HG02840 (cell line): ENCODE results near the gene PEMT.
"Not testable (repeated sequence)": the region's sequence is repeated elsewhere in the genome, so short reads cannot be mapped to it uniquely, and the experiment has no call there.

Source experiments
- ATAC-seq: cut with Tn5 transposase; IDR thresholded peaks from one replicate; pipeline ENCODE4 v1.9.1; 2021; ENCODE audit warnings: mild to moderate bottlenecking, moderate library complexity, moderate number of reproducible peaks; ENCODE audit not compliant: unreplicated experiment, low FRiP score

The PEMT gene, protein sequence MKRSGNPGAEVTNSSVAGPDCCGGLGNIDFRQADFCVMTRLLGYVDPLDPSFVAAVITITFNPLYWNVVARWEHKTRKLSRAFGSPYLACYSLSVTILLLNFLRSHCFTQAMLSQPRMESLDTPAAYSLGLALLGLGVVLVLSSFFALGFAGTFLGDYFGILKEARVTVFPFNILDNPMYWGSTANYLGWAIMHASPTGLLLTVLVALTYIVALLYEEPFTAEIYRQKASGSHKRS

DNA sequence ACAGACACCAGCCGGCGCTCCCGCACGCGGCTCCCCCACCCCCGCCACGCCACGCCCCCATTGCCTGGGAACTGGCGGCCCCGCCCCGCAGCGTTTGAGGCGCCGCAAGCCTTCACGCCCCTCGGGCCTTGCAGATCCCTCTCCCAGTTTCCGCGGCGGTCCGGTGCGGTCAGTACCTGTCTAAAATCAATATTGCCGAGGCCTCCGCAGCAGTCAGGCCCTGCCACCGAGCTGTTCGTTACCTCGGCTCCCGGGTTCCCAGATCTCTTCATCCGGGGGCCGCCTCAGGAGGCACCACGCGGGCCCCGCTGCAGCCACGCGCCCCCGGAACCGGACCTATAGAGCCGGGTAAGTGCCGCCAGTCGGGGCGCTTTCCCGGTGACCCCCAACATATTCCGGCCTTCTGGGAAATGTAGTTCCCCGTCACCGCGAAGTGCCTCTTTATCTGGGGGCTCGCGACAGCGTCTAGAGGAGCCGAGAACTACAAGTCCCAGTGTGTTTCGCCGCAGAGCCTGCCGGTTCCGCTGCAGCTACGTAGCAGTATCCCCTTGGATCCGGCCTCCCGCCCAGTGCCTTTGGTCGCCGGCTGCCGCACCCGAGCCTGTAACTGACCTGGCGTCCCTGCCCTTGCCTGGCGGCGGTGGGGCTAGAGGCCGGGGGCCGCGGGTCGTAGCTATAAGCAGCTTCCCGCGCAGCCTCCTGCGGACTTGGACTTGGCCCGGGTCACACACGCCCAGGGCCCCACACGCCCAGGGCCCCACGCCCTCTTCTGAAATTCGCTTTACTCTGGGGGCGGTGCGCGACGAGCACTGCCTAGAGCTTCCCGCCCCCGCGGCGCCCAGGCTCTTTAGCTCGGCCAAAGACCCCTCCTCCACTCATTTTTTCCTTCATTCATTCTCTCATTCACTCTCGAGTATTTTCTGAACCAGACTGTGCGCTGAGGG, at the start of gene PEMT:
TSS of gene PEMT (minus strand) at position 354 of the 944 bp plus-strand sequence. CDS start at position 272, 82 bp downstream.
- peak; percentile 92 for ATAC-seq

DNA sequence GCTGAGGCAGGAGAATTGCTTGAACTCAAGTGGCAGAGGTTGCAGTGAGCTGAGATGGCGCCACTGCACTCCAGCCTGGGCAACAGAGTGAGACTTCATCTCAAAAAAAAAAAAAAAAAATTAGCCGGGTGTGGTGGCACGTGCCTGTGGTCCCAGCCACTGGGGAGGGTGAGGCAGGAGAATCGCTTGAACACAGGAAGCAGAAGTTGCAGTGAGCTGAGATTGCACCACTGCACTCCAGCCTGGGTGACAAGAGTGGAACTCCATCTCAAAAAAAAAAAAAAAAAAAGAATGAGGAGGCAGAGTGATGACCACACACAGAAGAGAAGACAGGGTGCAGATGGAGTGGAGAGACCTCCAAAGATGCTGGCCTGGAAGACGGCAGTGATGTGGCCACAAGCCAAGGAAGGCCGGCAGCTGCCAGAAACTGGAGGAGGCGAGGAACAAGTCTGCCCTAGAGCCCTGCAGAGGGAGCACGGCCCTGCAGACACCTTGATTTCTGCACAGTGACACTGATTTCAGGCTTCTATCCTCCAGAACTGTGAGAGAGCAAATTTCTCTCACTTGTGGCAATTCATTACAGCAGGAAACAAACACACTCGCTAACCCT, 48.3 kb upstream of the PEMT start:
- not testable (repeated sequence) for ATAC-seq

DNA sequence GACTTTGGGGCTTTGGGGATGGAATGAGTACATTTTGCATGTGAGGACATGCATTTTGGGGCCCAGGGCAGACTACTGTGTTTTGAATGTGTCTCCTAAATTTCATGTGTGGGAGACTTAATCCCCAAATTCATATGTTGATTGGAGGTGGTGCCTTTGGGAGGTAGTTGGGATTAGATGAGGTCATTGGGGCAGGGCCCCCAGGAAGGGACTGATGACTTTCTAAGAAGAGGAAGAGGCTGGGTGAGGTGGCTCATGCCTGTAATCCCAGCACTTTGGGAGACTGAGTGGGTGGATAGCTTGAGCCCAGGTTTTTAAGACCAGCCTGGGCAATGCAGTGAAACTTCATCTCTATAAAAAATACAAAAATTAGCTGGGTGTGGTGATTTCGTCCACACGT, 47.0 kb upstream of the PEMT start:
- no peak for ATAC-seq

DNA sequence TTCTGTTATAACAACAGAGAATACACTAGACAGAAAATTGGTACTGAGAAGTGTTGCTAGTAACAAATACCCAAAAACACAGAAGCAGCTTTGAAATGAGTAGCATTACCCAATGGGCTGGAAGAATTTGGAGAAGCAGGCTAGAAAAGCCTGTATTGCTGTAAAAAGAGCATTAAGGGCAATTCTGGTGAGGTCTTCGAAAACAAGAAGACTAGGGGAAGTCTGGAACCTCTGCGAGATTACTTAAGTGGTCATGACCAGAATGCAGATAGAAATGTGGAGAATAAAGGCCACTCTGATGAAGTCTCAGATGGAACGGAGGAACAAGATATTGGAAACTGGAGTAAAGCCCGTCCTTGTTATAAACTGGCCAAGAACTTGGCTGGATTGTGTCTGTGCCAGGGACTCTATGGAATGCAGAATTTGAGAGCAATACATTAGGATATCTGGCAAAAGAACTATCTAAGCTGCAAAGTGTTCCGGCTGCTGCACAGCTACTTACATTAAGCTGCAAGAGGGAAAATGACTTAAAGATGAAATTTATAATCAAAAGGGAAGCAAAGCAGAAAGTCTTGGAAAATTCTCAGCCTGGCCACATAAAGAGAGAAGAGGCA, 44.9 kb upstream of the PEMT start:
- ATAC-seq, result no peak

DNA sequence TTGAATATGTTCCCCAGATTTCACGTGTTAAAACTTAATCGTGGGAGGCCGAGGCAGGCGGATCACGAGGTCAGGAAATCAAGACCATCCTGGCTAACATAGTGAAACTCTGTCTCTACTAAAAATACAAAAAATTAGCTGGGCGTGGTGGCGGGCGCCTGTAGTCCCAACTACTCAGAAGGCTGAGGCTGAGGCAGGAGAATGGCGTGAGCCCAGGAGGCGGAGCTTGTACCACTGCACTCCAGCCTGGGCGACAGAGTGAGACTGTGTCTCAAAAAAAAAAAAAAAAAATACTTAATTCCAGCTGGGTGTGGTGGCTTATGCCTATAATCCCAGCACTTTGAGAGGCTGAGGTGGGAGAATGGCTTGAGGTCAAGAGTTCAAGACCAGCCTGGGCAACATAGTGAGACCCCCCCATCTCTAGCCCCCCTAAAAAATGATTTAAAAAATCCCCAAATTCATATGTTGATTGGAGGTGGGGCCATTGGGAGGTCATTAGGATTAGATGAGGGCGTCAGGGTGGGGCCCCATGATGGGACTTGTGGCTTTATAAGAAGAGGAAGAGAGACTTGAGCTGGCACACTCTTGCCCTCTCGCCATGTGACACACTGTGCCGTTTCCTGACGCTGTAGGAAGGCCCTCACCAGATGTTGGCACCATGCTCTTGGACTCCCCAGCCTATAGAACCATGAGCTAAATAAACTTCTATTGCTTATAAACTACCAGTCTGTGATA, 44.2 kb upstream of the PEMT start:
- not testable (repeated sequence) for ATAC-seq

DNA sequence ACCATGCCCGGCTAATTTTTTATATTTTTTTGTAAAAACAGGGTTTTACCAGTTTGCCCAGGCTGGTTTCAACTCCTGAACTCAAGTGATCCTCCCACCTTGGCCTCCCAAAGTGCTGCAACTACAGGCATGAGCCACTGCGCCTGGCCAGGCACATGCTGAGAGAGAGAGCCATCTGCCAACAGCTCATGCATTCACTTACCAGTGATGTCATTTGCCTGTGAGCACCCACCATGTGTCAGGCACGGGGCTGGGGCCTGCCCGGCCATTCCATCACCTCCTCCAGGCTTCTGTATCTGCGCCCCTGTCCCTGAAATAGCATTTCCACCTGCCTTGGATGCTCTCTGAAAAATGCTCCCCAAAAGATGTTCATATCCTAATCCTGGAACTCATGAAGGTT, 43.6 kb upstream of the PEMT start:
- no peak for ATAC-seq

DNA sequence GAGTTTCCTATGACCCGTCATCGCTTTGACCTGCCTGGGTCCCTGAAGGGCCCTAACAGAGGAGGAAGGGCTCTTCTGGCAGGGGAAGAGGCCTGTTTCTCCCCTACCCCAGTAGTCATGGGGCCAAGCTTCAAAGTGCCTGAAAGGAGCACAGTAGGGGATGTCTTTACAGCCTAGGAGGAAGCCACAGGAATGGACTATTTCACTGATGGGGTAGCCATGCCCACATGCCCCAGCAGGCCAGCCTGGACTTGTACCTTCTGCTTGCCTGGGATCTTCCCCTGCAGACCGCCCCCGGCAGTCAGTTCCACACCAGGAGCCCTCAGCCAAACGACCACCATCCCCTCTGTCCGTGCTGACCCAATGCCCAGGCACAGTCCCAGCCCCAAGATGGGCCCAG, 41.8 kb upstream of the PEMT start:
- ATAC-seq, result no peak

DNA sequence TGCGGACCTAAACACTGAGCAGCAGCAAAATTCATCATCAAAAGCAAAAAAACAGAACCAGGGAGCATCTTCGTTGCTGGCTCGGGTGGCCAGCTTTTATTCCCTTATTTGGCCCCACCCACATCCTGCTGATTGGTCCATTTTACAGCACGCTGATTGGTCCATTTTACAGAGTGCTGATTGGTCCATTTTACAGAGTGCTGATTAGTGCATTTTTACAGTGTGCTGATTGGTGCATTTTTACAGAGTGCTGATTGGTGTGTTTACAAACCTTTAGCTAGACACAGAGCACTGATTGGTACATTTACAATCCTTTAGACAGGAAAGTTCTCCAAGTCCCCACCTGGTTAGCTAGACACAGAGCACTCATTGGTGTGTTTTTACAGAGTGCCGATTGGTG, 41.2 kb upstream of the PEMT start:
- not testable (repeated sequence) for ATAC-seq

DNA sequence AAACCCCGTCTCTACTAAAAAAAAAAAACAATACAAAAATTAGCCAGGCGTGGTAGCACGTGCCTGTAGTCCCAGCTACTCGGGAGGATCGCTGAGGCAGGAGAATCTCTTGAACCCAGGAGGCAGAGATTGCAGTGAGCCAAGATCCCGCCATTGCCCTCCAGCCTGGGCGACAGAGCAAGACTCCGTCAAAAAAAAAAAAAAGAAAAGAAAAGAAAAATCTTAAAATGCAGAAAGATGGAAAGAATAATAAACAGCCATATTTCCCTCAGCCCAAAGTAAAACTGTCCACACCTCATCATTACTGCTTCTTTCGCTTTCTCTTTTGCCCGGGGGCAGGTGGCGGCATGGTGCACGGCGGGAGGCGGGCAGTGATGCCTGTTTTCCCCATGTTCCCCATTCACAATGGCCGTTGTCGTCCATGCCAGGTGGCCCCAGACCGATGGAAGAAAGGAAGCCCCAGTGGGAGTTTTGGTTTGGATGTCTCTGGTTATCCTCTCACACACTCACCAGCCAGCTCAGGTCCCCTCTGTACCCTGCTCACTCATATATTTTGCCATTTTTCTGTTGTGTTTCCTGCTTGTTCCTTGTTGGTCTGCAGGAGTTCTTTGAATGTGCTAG, 37.0 kb upstream of the PEMT start:
- no peak for ATAC-seq

DNA sequence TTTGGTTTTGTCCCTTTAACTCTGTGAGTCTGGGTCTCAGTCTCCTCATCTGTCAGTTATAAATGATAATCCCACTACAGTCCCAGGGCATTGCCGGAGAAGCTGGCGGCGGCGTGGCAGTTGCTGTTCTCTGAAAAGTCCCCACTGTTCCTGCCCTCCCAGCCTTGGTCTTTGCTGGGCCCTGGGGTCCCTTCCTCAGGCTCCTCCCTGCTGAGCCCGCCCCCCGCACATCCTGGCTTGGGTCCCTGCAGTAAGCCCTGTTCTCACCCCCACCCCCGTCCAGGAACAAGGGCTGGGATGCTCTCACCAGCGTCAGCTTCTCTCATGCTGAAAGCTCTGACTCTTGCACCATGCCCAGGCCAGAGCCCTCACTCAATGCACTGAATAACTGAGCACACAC, 35.3 kb upstream of the PEMT start:
- ATAC-seq, result no peak

DNA sequence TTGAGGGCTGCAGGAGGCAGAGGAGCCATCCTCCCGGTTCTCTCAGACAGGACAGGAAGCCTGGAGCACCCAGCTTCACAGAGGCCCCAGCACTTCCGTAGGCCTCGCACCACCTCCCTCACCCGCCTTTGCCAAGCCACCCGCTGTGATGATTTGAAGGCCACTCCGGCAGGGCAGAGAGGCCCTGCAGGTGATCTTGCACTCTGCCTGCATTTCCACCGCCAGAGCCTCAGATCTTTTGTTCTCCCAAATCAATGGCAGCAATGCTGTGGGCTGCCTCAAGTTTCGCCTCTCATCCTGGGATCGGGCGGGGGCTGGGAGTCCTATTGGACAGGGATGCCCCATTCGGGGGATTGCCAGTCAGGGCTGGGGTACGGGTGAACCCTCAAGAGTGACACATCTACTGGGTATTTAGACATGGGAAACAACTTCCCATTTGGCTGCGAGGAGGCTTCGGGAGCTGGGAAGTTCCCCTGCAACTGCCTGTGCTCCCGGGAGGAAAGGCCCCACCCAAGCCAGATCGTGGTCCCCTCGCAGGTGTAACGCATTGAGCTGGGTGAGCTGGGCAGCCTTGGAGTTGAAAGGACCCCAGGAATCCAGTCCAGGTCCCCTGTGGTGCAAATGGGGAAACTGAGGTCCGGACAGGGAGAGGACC, 34.8 kb upstream of the PEMT start:
- ATAC-seq, result no peak

DNA sequence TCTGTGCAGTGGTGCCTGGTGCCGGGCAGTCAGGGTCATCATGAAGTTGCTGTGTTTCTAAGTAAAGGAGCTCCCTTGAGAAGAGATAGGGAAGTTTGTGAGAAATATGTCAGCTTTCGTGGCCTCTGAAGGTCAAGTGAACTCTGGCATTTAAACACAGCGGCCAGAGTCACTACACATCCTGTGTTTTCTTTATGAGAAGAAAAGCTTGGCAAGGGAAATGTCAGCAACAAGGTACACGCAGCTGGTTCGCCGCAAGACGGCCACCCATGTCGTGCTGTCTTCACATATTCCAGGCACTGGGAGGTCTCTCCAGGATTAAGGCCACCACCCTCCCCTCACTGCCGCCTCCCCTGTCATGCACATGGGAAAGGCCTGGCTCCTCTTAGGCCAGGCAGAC, 33.2 kb upstream of the PEMT start:
- ATAC-seq, result no peak

DNA sequence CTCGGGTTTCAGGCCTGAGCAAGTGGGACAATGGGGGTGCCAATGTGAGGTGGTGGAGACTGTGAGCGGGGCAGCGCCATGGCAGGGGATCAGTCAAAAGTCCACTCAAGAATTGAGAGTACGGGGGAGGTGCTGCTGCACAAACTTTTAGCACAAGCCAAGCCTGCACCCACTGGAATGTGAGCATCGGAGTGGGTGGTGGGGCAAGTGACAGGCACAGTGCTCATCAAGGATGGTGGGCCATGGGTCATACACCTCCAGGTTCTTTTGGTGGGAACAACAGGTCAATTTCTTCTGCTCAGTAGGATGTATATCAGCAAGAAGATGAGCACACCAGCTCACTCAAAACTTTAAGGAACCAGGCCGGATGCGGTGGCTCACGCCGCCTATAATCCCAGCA, 32.4 kb upstream of the PEMT start:
- ATAC-seq, result no peak

DNA sequence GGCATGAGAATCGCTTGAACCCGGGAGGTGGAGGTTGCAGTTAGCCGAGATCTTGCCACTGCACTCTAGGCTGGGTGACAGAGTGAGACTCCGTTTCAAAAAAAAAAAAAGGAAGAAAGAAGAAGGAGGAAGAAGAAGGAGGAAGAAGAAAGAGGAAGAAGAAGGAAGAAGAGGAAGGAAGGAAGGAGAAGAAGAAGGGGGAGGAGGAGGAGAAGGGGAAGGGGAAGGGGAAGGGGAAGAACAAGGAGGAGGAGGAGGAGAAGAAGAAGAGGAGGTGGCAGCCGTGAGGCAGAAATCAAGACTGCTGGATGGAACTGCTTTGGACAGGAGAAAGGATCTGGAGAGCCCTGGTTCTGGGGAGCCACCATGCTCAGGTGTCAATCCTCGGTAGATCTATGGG, 29.7 kb upstream of the PEMT start:
- no peak for ATAC-seq

DNA sequence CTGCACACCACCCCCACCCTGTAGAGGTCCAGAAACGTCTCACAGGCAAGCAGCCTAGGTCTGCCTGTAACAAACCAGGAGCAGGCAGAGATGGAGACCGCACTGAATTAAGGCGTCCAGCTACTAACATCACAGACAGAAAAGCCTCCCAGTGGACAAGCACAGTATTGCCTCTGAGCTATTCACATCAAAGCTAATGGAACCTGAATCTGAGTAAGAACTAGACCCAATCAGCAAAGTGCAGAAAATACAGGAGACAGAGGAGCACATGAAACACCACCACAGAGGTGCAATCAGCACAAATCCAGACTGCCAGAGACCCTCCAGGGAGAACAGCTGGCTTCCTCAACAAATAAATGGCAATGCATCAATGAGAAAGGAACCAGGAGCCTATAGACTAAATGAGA, 22.2 kb upstream of the PEMT start:
- no peak for ATAC-seq

DNA sequence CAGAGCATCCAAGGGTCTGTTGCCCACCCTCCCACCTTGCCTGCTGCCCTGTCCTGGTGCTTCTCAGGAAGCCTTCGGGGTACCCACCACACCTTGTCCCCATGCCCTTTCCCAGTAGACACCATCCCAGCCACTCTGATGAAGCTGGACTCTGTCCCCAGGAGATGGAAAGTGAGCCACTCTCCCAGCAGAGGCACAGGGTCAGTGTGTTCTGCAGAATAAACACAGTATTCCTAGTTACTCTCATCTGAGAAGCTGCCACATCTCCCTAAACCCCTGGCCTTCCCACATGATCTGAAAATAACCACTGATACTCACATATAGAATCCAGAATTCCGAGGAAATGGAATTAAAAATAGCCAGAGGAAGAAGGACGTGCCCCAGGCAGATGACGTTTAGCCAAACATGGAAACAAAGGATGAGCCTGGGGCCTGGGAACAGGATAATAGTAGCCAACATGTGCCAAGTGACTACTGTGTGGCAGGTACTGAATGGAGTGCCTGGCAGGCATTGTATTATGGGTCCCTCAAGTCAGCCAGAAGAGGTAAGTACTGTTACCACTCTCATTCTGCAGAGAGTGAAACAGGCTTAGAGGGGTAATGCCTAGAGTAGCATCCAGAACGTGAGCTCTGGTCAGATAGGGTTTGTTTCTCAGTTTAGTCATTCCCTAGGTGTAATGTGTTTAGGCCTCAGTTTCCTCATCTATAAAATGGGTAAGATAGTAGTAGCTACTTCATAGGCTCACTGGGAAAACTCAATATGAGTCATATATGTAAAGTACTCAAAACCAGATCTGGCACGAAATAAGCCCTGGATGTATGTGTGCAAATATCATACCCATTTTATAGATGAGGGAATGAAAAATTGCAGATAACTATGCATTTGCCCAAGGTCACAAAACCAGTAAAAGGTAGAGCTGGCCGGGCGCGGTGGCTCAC, 20.8 kb upstream of the PEMT start:
- ATAC-seq, result no peak

DNA sequence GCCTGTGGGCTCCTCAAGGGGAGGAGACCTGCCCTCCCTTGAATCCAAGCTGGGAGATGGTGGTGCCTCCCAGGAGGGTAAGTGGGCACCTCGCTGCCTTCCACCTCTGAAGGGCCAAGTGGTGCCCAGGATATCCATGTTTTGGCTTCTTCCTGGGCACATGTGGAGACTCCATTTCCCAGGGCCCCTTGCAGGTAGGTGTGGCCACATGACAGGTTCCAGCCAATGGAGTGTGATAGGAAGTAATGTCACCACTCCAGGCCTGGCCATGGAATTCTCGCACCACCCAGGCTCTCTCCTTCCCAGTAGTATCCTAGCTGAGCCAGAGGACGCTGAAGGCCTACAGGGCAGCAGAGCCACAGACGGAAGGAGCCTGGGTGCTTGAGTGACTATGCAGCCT, 17.6 kb upstream of the PEMT start:
- ATAC-seq, result no peak

DNA sequence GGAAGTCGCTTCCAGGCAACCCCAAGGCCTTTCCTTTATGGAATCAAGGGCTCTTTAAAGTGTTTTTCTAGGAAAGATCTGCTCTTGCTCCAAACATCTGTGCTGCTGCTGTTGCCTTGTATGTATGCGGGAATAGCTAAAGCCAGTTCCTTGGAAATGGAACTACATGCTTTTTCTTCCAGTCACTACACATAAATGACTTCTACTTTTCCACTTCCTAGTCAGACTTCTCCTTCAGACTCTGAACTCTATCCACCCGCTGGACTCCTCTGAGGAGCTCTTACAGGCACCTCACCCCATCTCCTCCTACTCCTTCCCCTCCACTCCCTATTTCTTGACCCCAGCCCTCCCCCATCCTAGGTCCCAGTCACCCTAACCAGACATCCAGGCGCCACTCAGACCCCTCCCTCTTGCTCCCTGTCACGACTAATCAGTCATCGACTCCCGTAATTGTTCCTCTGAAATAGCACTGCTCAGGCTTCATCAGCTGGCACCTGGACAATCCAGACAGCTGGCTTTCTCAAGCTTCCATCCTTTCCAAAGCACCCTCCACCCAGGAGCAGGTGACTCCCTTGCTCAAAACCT, 15.0 kb upstream of the PEMT start:
- ATAC-seq, result no peak
